Subcutaneous adipose tissue (tissue), 4 donors: ENCODE measurements around the gene MICAL2. TPM values are rescaled to one million over a fixed set of nuclear protein-coding genes. Genes with fewer than 3 reads are reported as not detected.

Experiments
- CTCF ChIP-seq: fragments of 450-650 bp; IDR thresholded peaks from one replicate; pipeline ENCODE4 v1.5.1; 2016; ENCODE audit warnings: low read depth, mild to moderate bottlenecking, control low read depth, antibody characterized with exemption, moderate library complexity
- total RNA-seq, 4 donors: library from RNA; depleted of rRNA; stranded (reverse); fragments of >200 nt; gene quantifications; one replicate each; pipeline ENCODE4 v1.1.0, GENCODE V29; 2016

Gene MICAL2
- total RNA-seq, 4 donors from 2014 or later, result 11.4 to 28.4 (median 24.8) TPM

DNA sequence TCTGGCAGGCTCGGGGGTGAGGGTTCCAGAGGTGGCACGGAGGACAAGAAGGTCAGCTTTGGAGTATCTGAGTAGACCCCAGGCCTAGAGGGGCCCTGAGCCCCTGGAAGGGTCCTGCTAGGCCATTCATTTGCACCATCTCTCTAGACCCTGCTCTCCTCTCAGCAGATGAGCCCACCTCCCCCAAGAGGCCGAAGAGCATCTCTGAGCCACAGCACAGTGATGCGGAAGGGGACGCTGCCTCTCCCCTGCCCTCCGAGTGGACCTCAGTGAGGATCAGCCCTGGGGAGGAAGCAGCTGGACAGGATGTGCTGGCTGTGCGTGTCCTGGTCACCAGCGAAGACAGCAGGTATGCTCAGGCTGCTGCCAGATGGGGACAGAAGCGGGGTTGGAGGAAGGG lies 165.4 kb downstream of the MICAL2 start:
- TF ChIP-seq CTCF, result no peak

DNA sequence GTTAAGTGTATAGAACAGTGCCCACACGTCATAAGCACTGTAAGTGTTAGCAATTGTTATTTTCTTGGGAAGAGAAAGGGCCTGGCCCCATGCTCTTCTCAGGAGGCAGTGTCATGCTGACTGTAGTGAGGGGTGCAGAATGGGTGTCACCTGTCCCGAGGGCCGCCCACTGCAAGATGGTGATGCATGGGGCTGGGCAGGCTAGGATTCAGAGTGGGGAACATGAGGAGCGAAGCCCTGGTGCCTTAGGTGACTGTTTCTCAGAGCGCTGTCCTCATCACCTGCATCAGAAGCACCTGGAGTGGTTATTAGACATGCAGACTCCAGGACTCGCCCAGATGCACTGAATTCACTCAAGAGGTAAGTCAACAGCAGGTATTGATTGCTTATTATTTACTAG lies 166.0 kb downstream of the MICAL2 start:
- TF ChIP-seq CTCF, result no peak

DNA sequence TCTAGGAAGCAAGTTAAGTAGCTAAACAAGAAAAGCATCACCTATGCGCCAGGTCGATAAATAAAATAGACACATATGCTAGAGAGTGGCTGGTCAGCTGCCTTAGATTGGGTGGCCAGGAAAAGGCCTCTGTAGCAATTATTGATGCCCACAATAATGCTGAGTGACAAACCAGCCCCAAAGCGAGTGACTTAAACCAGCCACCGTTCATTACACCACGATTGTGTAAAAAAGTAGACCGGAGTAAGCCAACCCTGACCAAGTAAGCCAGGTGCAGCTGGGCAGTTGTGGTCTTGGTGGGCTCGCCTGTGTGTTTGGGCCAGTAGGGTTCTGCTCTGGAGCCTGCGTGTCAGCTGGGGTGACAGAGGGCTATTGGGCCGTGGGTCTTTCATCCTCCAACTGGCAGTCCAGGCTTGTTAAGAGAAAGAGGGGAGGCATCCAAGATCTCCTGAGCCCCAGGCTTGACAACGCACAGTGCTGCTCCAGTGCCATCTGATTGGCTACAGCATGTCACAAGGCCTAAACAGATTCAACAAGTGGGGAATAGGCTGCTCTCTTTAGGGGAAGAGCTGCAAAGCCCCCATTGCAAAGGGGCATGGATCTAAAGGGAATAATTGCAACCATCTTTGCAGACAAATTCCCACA lies 166.6 kb downstream of the MICAL2 start:
- TF ChIP-seq CTCF, result no peak

- TF ChIP-seq CTCF, result no peak
These were observed 168.6 kb downstream of the MICAL2 start for GRCh38 chr11:12278766-12279671.

- no peak for TF ChIP-seq CTCF
These were observed 169.3 kb downstream of the MICAL2 start for GRCh38 chr11:12279672-12280108.

GRCh38 chr11:12280199-12280837 lies 169.9 kb downstream of the MICAL2 start:
- no peak for TF ChIP-seq CTCF
